ENCODE measurements around the gene ZDHHC12.
A peak's percentile ranks its signal among the peaks of the same experiment; 100 is the strongest.

The ZDHHC12 gene

GRCh38 chr9:128714586-128715435, 9.1 kb downstream of the ZDHHC12 start:
- no peak for TF ChIP-seq CTCF (conservative IDR thresholded peaks at IDR 0.05; ENCODE audit: low read depth)
- no peak for DNase-seq (ENCODE audit: low spot score)
- POLR2A ChIA-PET (ENCODE audit: low non-redundant PET) = no interaction called here
- peak overlapping the region; percentile 15; the same call in 1 of the 2 replicates for H3K27ac ChIP-seq
- CTCF ChIA-PET = interaction anchor here (0.5 to 1.0 kb wide), 3 partner anchors 13 to 1131 kb away, joined by 5 read pairs; partner anchors contain the start of gene PKN3

- TF ChIP-seq CTCF (conservative IDR thresholded peaks at IDR 0.05; ENCODE audit: low read depth) = no peak
- POLR2A ChIA-PET (ENCODE audit: low non-redundant PET) = no interaction called here
- CTCF ChIA-PET = interaction anchor here (0.5 to 1.0 kb wide), 5 partner anchors 10 to 1132 kb away, joined by 3 to 5 read pairs (median 3); partner anchors contain the start of gene PKN3
- DNase-seq (ENCODE audit: low spot score) = no peak
- no peak overlapping the region for H3K27ac ChIP-seq
These were observed 9.9 kb downstream of the ZDHHC12 start for GRCh38 chr9:128713941-128714573.

- POLR2A ChIA-PET (ENCODE audit: low non-redundant PET) = no interaction called here
These were observed 10.5 kb downstream of the ZDHHC12 start for GRCh38 chr9:128713411-128713780.

GRCh38 chr9:128712451-128713410, 11.2 kb downstream of the ZDHHC12 start:
- no peak for TF ChIP-seq CTCF (conservative IDR thresholded peaks at IDR 0.05; ENCODE audit: low read depth)
- no peak for DNase-seq (ENCODE audit: low spot score)
- POLR2A ChIA-PET (ENCODE audit: low non-redundant PET) = no interaction called here
- CTCF ChIA-PET = interaction anchor here (0.6 kb wide), 1 partner anchor 9 kb away, joined by 3 read pairs; no protein-coding TSS in a partner anchor
- H3K27ac ChIP-seq = no peak overlapping the region

More at GRCh38 chr9:128713411-128713780, 10.5 kb downstream of the ZDHHC12 start:
- no peak overlapping the region for H3K27ac ChIP-seq
- no peak for TF ChIP-seq CTCF (conservative IDR thresholded peaks at IDR 0.05; ENCODE audit: low read depth)
- DNase-seq (ENCODE audit: low spot score) = no peak
- CTCF ChIA-PET = interaction anchor here (0.6 to 1.0 kb wide), 3 partner anchors 10 to 39 kb away, joined by 3 read pairs; partner anchors contain the start of gene PKN3

- ChIA-PET POLR2A (ENCODE audit: low non-redundant PET) (interaction anchor here (0.7 kb wide), 1 partner anchor 23 kb away, joined by 3 read pairs; no protein-coding TSS in a partner anchor), CTCF (interaction anchor here (1.1 kb wide), 1 partner anchor 26 kb away, joined by 3 read pairs; no protein-coding TSS in a partner anchor)
- peak overlapping the region; percentile 81 for H3K27ac ChIP-seq
- TF ChIP-seq CTCF (conservative IDR thresholded peaks at IDR 0.05; ENCODE audit: low read depth) = no peak
- DNase-seq (ENCODE audit: low spot score) = no peak
These were observed 16.5 kb downstream of the ZDHHC12 start for GRCh38 chr9:128707446-128707845.

Data from RWPE1 (cell line).